ENCODE measurements around the gene CT45A8.

GRCh38 chrX:135893294-135893817 is 39.0 kb upstream of the CT45A8 start, which contains the start of the genes CT45A10 and SAGE1:
- no peak for TF ChIP-seq CTCF (IDR thresholded peaks at IDR 0.05; ENCODE audit: insufficient read depth, low read length)
- TF ChIP-seq GABPA (IDR thresholded peaks at IDR 0.05; ENCODE audit: low read depth) = no peak
- TF ChIP-seq POLR2AphosphoS5 (IDR thresholded peaks at IDR 0.05; ENCODE audit: low read depth) = no peak
- TF ChIP-seq SPI1 (IDR thresholded peaks at IDR 0.05; ENCODE audit: borderline replicate concordance, low read depth) = no peak
